HG02840 (cell line): ENCODE measurements around the gene NFKB1.
"Not testable (repeated sequence)": the region's sequence is repeated elsewhere in the genome, so short reads cannot be mapped to it uniquely, and the experiment has no call there.

Experiments used
- ATAC-seq: cut with Tn5 transposase; IDR thresholded peaks from one replicate; pipeline ENCODE4 v1.9.1; 2021; ENCODE audit warnings: mild to moderate bottlenecking, moderate library complexity, moderate number of reproducible peaks; ENCODE audit not compliant: unreplicated experiment, low FRiP score

The NFKB1 gene

GRCh38 chr4:102592256-102592655 is 91.1 kb downstream of the NFKB1 start:
- no peak for ATAC-seq

DNA sequence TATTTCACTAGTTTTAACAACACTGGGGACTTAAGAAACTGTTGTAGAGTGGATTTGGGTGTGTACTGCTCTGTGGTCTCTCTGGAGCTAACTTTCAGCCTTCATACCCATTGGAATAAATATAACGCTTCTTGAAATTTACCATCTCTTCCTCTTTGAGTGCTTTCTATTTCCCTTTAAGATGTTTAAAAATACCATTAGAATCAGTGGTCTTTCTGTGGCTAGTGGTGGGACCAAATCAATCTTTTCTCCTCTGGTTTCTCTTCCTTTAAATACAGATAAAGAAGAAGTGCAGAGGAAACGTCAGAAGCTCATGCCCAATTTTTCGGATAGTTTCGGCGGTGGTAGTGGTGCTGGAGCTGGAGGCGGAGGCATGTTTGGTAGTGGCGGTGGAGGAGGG is 92.0 kb downstream of the NFKB1 start:
- ATAC-seq = no peak

DNA sequence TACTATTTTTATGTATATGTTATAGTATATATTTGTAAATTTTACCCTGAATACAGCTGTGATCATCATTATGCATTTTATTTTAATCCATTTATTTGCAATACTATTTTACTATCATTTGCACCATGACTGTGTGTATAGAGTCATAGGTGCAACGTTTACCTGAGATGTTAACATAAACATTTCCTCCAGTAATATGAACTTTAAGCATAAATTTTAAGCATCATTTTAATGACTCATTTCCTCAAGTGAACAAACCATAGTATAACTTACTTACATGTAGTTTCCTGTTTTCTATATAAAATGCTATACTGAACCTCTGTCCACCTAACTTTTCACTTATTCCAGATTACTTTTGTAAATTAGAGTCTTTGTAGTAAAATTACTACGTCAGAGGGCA is 92.8 kb downstream of the NFKB1 start:
- ATAC-seq = no peak

- ATAC-seq = no peak
Measured at GRCh38 chr4:102596532-102596931, 95.4 kb downstream of the NFKB1 start.

- ATAC-seq = peak; percentile 54
Measured at GRCh38 chr4:102598086-102598761, 97.1 kb downstream of the NFKB1 start.

DNA sequence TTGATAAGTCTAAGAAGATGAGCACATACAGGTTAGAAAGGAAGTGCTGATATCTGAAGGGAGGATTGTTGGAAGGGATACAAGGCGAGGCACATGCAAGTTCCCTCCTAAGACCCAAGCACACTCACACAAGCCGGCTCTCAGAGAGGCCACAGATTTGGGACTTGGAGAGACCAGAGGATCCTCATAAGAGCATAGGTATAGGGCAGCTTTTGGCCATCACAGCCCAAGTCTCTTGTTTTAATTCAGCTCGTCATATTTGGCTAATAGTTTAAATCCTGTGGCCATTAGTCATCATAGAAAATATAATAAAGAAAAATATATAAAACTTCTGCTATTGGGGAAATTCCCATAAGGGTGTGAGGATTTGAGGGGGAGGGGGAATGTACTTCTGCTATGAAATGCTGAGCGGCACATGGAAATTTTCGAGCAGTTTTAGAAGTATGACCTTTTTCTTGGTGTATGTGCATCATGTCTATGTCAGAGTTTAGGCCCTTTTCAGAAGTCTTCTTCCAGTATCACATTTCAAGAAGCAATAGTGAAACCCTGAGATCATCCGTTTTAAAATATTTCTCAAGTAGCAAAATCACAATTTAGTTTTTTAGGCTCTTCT is 97.7 kb downstream of the NFKB1 start:
- no peak for ATAC-seq

- ATAC-seq = no peak
Measured at GRCh38 chr4:102599455-102599854, 98.3 kb downstream of the NFKB1 start.

DNA sequence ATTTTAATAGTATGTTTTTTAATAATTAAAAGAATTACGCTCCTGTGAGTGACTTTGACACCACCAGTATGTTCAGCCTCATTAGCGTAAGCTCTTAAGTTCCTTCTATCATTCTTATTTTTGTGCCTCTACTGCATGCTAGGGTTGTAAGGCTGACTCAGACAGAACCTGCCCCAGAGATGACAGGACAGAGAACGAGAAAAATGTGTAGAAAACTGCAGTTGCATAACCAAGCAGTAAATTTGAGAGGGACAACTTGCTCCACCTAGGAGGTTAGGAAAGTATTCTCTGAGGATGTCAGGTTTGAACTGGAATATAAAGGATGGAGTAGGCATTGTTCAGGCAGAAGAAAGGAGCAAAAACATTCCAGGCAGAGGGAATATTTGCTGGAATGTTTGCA is 98.7 kb downstream of the NFKB1 start:
- no peak for ATAC-seq

DNA sequence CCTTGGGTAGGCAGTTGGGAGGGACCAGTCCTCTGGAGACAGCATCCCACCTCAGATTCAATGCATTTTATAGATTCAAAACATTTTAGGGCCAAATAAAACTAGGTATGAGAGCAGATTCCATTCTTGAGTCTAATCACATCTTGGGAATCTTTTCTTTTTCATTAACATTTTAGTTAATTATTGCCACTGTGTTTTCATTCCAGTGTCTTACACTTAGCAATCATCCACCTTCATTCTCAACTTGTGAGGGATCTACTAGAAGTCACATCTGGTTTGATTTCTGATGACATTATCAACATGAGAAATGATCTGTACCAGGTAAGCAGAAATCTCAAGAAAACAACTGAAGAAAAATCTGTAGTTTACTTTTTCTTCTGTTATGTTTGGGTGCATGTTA is 99.5 kb downstream of the NFKB1 start:
- ATAC-seq = no peak

GRCh38 chr4:102601586-102602227 is 100.5 kb downstream of the NFKB1 start:
- ATAC-seq = no peak

GRCh38 chr4:102604222-102604940 is 103.2 kb downstream of the NFKB1 start:
- ATAC-seq = no peak

- no peak for ATAC-seq
Measured at GRCh38 chr4:102606261-102606660, 105.1 kb downstream of the NFKB1 start.

DNA sequence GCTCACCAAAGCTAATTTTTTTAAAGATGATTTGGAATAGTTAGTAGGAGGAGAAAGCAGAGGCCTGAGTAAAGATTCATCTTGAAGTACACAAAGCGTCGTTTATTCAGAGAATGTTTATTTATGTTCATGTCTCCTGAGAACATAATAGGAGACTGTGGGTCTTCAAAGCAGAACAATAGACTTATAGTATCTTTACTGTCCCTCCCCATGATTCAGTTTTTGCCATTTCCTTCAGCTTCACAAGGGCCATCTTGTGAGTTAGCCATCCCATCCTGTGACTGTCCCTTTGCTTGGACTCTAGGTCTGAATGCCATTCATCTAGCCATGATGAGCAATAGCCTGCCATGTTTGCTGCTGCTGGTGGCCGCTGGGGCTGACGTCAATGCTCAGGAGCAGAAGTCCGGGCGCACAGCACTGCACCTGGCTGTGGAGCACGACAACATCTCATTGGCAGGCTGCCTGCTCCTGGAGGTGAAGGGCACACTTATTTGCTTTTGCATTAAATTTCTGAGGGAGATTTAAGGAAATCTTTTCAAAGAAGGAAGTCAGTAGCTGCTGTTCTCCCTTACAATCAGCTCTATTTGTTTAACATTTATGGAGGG is 105.8 kb downstream of the NFKB1 start:
- no peak for ATAC-seq

DNA sequence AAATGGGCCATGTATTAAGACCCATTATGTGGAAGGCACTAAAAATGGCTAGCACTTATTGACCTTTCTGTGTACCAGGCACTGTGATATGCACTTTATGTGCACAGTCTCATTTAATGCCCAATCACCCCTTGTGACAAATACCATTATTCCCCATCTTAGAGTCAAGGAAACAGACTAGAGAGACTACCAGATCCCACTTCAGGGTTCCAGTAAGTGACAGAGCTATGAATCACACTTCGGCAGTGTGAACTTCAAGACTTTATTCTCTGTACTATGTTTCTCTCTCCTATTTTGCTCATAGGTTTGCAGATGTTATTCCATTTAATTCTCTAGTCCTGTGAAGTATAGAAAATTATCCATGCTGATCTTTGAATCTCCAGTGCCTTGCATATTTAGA is 107.0 kb downstream of the NFKB1 start:
- ATAC-seq = no peak

GRCh38 chr4:102610007-102610406 is 108.8 kb downstream of the NFKB1 start:
- ATAC-seq = no peak

- ATAC-seq = no peak
Measured at GRCh38 chr4:102610476-102610875, 109.3 kb downstream of the NFKB1 start.

DNA sequence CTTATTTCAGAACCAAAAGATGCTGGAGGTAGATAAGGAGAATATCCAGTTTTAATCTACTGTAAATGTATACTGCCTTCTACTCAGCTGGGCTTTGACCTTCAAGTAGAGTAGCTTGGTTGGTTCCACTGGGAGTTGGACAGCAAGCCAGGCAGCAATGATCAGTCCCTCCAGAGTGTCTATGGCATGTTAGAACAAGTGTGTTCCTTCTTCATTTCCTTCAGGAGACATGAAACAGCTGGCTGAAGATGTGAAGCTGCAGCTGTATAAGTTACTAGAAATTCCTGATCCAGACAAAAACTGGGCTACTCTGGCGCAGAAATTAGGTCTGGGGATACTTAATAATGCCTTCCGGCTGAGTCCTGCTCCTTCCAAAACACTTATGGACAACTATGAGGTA is 111.1 kb downstream of the NFKB1 start:
- ATAC-seq = no peak

- ATAC-seq = no peak
Measured at GRCh38 chr4:102612824-102613366, 111.7 kb downstream of the NFKB1 start.

- ATAC-seq = no peak
Measured at GRCh38 chr4:102614801-102615200, 113.6 kb downstream of the NFKB1 start.

GRCh38 chr4:102616636-102617035 is 115.5 kb downstream of the NFKB1 start:
- ATAC-seq = no peak

- not testable (repeated sequence) for ATAC-seq
Measured at GRCh38 chr4:102619021-102619420, 117.9 kb downstream of the NFKB1 start.
